SU-DHL-6 (cell line): Measurements from ENCODE around the gene TBC1D9B.

Experiments
- H2AFZ ChIP-seq: fragments of 200-600 bp; sonication (generic); 2 replicates; pipeline ENCODE4 v1.6.1; 2014; ENCODE audit warnings: low read depth, mild to moderate bottlenecking, moderate library complexity, mixed read lengths, antibody characterized with exemption, low read length; ENCODE audit not compliant: severe bottlenecking
- H3F3A ChIP-seq: fragments of 200-600 bp; shearing (Covaris generic); 2 replicates; pipeline ENCODE4 v1.6.0; 2016; ENCODE audit warnings: antibody characterized with exemption, mild to moderate bottlenecking; ENCODE audit not compliant: insufficient read depth
- H3K27ac ChIP-seq: fragments of 200-600 bp; sonication (generic); 2 replicates; pipeline ENCODE4 v1.5.1; 2016; ENCODE audit warnings: low read depth, mild to moderate bottlenecking, low read length, moderate library complexity, mixed read lengths
- H3K27me3 ChIP-seq: fragments of 200-600 bp; sonication (generic), shearing (Covaris generic); 2 replicates; pipeline ENCODE4 v1.6.0; 2014; ENCODE audit warnings: mild to moderate bottlenecking, low read length
- H3K36me3 ChIP-seq: fragments of 200-600 bp; sonication (generic); 2 replicates; pipeline ENCODE4 v1.6.1; 2014; ENCODE audit warnings: mild to moderate bottlenecking, low read length, mixed read lengths
- H3K4me2 ChIP-seq: fragments of 300-600, 200-600 bp; shearing (Covaris generic), sonication (generic); 2 replicates; pipeline ENCODE4 v1.6.0; 2014; ENCODE audit warnings: low read length, low read depth, mild to moderate bottlenecking; ENCODE audit not compliant: poor library complexity, severe bottlenecking
- H3K4me3 ChIP-seq: fragments of 200-600 bp; sonication (generic); 2 replicates; pipeline ENCODE4 v1.5.1; 2014; ENCODE audit warnings: antibody characterized with exemption, low read length, mild to moderate bottlenecking, mixed read lengths; ENCODE audit not compliant: insufficient read depth, poor library complexity, severe bottlenecking
- H3K79me2 ChIP-seq: fragments of 200-600 bp; sonication (generic); 2 replicates; pipeline ENCODE4 v1.6.1; 2014; ENCODE audit warnings: mild to moderate bottlenecking, low read length, moderate library complexity; ENCODE audit not compliant: insufficient read depth
- H3K9ac ChIP-seq: fragments of 200-600 bp; sonication (generic); 2 replicates; pipeline ENCODE4 v1.7.0; 2014; ENCODE audit warnings: mild to moderate bottlenecking, low read length
- H3K9me2 ChIP-seq: fragments of 200-600 bp; sonication (generic); replicated peaks from 2 replicates; pipeline ENCODE4 v1.6.1; 2014; ENCODE audit warnings: low read length; ENCODE audit not compliant: insufficient read depth
- H3K9me3 ChIP-seq: fragments of 200-600 bp; sonication (generic); 2 replicates; pipeline ENCODE4 v1.6.1; 2014; ENCODE audit warnings: low read length, mixed read lengths; ENCODE audit not compliant: insufficient read depth
- H4K20me1 ChIP-seq: fragments of 200-600 bp; sonication (generic); 2 replicates; pipeline ENCODE4 v1.6.1; 2014; ENCODE audit warnings: low read depth, mild to moderate bottlenecking, antibody characterized with exemption, low read length, moderate library complexity, mixed read lengths
- EZH2phosphoT487 ChIP-seq: fragments of 200-600 bp; sonication (generic), shearing (Covaris generic); conservative IDR thresholded peaks from 2 replicates; pipeline ENCODE4 v1.6.1; 2018; ENCODE audit warnings: mild to moderate bottlenecking, antibody characterized with exemption, low read length, moderate library complexity, mixed read lengths
- TF ChIP-seq, protein P1 (sequence below): fragments of 200-600 bp; sonication (generic); IDR thresholded peaks from one replicate; pipeline ENCODE4 v1.5.1; 2017; ENCODE audit warnings: antibody characterized with exemption, mild to moderate bottlenecking, low read length, moderate library complexity; ENCODE audit not compliant: insufficient read depth, poor library complexity, severe bottlenecking

TBC1D9B gene

DNA sequence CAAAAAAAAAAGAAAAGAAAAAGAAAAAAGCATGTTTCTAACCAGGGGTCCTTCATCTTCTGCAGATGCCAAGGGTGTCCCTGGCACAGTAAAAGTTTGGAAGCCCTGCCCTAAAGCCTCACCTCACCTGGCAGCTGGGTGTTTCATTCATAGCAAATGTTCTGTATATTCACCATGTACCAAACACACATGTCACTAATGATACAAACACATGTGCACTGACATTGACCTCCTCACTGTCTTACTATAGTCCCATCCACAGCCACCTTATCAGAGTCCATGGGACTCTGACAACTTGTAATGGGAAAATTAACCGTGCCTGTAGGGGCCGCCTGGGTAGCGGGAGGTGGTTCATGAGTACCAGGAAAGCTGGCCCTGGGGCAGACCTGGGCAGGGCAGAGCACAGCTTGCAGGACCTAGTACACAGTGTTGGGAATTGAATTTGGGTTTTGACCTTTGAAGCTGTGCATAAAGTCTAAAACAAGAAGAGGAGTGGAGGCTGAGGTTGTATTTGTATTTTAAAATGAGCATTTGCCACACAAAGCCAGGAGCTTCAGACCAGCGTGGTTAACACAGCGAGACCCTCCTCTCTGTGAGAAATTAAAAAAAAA, 94.6 kb downstream of the TBC1D9B start:
- Histone ChIP-seq H3K9me3 (no peaks in the 10 kb centered on the region), H3K9ac (no peak overlapping the region), H3K27ac (no peak overlapping the region), H3K36me3 (no peaks in the 10 kb centered on the region), H2AFZ (no peak overlapping the region), H3K79me2 (no peaks in the 10 kb centered on the region), H3K9me2 (no peaks in the 10 kb centered on the region), H3F3A (0 out of 2 replicates have a peak, but pooled peaks cover 5% of the 10 kb centered on the region), H3K27me3 (no peaks in the 10 kb centered on the region), H3K4me2 (no peak overlapping the region), H4K20me1 (no peaks in the 10 kb centered on the region), H3K4me3 (no peak overlapping the region)
- no peak for TF ChIP-seq EZH2phosphoT487
- TF ChIP-seq, protein P1, sequence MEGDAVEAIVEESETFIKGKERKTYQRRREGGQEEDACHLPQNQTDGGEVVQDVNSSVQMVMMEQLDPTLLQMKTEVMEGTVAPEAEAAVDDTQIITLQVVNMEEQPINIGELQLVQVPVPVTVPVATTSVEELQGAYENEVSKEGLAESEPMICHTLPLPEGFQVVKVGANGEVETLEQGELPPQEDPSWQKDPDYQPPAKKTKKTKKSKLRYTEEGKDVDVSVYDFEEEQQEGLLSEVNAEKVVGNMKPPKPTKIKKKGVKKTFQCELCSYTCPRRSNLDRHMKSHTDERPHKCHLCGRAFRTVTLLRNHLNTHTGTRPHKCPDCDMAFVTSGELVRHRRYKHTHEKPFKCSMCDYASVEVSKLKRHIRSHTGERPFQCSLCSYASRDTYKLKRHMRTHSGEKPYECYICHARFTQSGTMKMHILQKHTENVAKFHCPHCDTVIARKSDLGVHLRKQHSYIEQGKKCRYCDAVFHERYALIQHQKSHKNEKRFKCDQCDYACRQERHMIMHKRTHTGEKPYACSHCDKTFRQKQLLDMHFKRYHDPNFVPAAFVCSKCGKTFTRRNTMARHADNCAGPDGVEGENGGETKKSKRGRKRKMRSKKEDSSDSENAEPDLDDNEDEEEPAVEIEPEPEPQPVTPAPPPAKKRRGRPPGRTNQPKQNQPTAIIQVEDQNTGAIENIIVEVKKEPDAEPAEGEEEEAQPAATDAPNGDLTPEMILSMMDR = no peak

DNA sequence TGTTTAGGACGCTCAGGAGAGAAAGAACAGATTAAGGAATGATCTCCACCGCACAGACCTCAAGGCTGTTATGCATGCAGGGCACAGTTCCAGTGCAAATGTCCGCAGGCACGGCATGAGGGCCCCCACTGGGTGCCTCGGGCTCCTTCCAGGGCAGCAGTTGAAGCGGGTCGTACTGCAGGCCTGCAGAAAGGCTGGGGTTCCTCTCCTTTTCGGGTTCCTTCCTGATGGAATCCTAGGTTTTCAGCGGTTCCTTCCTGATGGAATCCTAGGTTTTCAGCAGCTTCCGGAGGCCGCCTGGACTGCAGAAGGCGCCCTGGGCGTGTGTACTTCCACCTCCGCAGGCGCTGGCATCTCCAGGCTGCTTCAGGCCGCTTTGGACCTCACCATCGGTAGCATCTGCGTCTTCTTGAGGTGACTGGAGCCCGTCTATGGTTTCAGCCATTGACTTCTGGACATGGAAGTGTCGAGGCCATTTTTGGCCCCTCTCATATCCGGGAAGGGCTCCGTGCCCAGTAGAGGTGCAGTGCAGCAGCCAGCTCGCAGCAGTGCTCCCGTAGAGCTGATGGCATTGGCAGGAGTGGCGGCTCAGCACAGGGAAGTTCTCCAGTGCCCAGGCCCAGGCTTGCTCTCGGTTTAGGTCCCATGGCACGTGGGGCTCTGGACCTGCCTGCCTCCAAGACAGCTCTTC, 95.4 kb downstream of the TBC1D9B start:
- TF ChIP-seq, protein P1 = no peak
- no peak for TF ChIP-seq EZH2phosphoT487
- Histone ChIP-seq H3K9ac (no peak overlapping the region), H3K36me3 (no peaks in the 10 kb centered on the region), H2AFZ (no peak overlapping the region), H3K27ac (no peak overlapping the region), H3K9me2 (no peaks in the 10 kb centered on the region), H3K4me2 (no peak overlapping the region), H3K9me3 (no peaks in the 10 kb centered on the region), H3K27me3 (no peaks in the 10 kb centered on the region), H4K20me1 (no peaks in the 10 kb centered on the region), H3F3A (0 out of 2 replicates have a peak, but pooled peaks cover 5% of the 10 kb centered on the region), H3K4me3 (no peak overlapping the region), H3K79me2 (no peaks in the 10 kb centered on the region)
